D721Med (cell line): Measurements from ENCODE around the gene ZNF778.
"Not testable (repeated sequence)": the region's sequence is repeated elsewhere in the genome, so short reads cannot be mapped to it uniquely, and the experiment has no call there.

ENCODE experiments used
- DNase-seq: peaks from one replicate; pipeline ENCODE4 v3.0.0; 2011; ENCODE audit warnings: low spot score; ENCODE audit not compliant: insufficient read length
- FAIRE-seq: peaks from 2 replicates; lab custom pipeline; 2011; peaks lifted over from hg19 to GRCh38; lab: Jason Lieb, UNC
- TF ChIP-seq, protein P1 (sequence below): IDR thresholded peaks from 2 replicates; pipeline ENCODE4 v1.5.1; 2012; ENCODE audit warnings: mild to moderate bottlenecking, control low read depth; ENCODE audit not compliant: insufficient read depth; ENCODE audit errors: missing control alignments

The ZNF778 gene

DNA sequence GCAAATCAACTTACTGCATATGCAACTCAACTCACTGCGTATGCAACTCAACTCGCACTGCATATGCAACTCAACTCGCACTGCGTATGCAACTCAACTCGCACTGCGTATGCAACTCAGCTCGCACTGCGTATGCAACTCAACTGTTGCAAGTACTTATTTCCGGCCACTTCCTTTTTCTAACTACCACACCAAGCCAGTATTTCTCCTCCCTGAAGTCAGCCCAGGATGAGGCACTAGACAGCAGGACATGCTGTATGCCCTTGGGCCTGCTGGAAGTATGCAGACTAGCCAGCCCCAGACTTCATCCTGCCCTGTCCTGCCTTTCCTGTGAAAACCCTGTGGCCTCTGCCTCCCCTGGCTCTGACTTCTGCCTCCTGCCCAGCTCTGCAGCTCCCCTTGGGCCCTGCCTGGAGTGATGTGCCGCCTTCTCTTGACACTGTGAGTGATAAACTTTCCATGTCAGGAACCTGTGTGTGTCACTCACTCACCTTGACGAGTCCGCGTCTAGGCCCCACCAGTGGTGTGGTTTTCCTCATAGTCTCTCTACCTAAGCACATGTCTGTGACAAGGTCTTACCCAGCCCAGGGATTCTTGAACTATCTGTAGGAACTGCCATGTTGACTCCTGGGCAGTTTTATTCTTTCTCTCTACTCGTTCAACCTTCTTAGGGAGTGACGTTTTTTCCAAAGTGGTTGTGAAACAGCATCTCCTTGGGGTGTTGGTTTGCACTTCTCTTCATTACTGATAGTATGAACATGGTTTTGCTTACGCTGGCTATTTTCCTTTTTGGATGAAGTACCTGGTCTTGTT, 16.4 kb downstream of the ZNF778 start:
- DNase-seq: no peak
- FAIRE-seq: no peak
- TF ChIP-seq, protein P1, sequence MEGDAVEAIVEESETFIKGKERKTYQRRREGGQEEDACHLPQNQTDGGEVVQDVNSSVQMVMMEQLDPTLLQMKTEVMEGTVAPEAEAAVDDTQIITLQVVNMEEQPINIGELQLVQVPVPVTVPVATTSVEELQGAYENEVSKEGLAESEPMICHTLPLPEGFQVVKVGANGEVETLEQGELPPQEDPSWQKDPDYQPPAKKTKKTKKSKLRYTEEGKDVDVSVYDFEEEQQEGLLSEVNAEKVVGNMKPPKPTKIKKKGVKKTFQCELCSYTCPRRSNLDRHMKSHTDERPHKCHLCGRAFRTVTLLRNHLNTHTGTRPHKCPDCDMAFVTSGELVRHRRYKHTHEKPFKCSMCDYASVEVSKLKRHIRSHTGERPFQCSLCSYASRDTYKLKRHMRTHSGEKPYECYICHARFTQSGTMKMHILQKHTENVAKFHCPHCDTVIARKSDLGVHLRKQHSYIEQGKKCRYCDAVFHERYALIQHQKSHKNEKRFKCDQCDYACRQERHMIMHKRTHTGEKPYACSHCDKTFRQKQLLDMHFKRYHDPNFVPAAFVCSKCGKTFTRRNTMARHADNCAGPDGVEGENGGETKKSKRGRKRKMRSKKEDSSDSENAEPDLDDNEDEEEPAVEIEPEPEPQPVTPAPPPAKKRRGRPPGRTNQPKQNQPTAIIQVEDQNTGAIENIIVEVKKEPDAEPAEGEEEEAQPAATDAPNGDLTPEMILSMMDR: no peak

- DNase-seq (no peak), FAIRE-seq (no peak)
- TF ChIP-seq, protein P1: no peak
These were observed 20.2 kb downstream of the ZNF778 start for GRCh38 chr16:89237733-89238132.

DNA sequence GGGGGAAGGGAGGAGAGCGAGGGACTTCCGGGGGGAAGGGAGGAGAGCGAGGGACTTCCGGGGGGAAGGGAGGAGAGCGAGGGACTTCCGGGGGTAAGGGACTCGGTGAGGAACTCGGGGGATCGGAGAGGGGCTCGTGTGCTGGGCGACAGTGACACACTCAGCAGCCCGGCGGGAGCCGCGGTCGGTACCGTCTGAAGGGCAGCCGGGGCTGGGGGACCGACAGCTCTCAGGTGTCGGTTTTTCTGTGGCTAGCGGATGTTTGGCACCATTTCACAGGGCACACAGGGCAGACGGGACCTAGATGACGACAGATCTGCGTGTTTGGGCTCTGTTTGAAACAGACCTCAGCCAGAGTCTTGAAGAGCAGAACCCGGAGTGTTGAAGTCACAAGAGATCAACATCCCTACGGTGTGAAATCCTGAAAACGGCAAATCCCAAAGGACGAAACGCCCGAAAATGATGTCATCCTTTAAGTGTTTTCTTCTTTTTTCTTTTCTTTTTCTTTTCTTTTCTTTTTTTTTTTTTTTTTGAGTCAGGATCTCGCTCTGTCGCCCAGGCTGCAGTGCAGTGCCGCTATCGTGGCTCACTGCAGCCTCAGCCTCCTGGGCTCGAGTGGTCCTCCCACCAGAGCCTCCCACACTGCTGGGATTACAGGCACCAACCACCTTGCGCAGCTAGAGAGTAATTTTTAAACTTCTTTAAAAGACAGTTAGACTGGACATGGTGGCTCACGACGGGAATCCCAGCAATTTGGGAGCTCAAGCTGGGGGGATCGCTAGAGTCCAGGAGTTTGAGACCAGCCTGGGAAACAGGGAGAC, 23.9 kb downstream of the ZNF778 start:
- DNase-seq (peak; percentile 43), FAIRE-seq (no peak)
- TF ChIP-seq, protein P1: no peak

DNA sequence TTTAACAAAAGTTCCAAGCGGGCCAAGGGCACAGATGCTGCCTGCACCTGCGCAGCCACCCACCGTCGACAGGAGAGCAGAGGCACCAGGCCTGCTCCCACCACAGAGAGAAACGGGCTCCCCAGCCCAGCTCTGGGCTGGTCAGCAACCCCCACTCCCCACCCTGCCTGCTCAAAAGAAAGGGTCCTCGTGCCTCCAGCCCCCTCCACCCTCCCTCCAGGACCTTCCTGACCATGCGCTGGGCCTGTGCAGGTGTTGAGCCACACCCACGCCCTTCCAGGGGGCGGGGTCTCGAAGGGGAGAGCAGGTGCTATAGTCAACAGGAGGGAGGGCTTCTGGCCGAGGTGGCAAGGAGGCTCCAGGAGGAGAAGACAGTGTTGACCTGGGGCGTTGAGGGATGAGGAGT, 25.3 kb downstream of the ZNF778 start:
- TF ChIP-seq, protein P1: no peak
- DNase-seq: no peak
- no peak for FAIRE-seq

DNA sequence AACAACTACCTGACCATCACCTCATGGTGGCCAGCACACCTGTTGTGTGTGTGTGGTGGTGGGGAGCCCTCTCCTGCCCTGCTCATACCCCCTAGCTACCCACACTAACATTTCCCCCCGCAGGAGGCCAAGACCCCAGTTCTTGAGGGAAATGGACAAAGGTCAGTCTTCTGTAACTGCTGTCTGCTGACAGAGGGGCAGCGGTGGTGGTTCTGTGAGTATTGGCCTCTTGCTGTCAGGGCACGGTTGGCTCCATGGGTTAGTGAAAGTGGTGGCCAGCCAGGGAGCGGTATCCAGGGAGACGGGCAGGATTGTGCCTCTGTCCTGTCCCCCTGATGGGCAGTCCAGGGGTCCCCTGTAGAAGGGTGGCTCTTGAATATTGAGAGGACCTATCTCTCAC, 26.2 kb downstream of the ZNF778 start:
- no peak for DNase-seq
- no peak for FAIRE-seq
- TF ChIP-seq, protein P1: no peak

DNA sequence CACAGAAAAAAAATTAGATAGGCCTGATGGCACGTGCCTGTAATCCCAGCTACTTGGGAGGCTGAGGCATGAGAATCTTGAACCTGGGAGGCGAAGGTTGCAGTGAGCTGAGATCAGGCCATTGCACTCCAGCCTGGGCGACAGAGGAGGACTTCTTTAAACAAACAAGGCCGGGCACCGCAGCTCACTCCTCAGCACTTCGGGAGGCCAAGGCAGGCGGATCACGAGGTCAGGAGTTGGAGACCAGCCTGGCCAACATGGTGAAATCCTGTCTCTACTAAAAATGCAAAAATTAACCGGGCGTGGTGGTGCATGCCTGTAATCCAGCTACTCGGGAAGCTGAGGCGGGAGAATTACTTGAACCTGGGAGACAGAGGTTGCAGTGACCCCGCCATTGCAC, 26.8 kb downstream of the ZNF778 start:
- DNase-seq, FAIRE-seq: not testable (repeated sequence)

DNA sequence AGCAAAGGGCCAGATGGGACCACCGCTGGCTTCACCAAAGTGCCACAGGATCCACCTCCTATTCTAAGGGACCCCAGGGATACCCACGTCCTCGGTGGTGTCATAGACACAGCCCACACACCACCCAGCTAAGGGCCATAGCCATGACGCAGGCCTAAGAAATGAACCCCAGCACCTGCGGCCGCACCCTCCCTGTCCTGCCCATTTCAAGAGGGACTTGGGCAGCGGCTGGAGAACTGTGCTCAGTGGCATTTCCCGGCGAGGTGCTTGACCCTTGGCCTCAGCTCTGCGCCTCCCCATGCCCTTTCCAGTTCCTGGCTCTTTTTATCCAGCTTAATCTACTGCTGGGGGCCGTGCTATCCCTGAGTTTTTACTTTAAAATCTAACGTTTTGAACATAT, 27.3 kb downstream of the ZNF778 start:
- FAIRE-seq: no peak
- no peak for DNase-seq
- TF ChIP-seq, protein P1: no peak
